GM21825 (cell line): ENCODE measurements around the gene VPS37C.

ENCODE experiments used
- ATAC-seq: cut with Tn5 transposase; IDR thresholded peaks from one replicate; pipeline ENCODE4 v1.9.1; 2021; ENCODE audit warnings: mild to moderate bottlenecking, moderate library complexity; ENCODE audit not compliant: unreplicated experiment

VPS37C gene

DNA sequence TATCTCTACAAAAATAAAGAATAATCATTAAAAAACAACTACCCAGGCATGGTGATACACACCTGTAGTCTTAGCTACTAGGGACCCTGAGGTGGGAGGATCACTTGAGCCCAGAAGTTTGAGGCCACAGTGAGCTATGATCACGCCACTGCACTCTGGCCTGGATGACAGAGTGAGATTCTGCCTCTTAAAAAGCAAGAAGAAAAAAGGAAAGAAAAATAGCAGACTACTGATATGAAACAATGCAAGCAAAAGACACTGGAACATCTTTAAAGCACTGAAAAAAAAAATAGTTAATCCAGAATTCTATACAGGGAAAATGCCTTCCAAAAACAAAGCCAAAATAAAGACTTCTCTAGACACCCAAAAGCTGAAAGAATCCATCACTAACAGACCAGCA, 5.9 kb downstream of the VPS37C start:
- no peak for ATAC-seq

GRCh38 chr11:61154528-61154927, 6.7 kb downstream of the VPS37C start:
- no peak for ATAC-seq

DNA sequence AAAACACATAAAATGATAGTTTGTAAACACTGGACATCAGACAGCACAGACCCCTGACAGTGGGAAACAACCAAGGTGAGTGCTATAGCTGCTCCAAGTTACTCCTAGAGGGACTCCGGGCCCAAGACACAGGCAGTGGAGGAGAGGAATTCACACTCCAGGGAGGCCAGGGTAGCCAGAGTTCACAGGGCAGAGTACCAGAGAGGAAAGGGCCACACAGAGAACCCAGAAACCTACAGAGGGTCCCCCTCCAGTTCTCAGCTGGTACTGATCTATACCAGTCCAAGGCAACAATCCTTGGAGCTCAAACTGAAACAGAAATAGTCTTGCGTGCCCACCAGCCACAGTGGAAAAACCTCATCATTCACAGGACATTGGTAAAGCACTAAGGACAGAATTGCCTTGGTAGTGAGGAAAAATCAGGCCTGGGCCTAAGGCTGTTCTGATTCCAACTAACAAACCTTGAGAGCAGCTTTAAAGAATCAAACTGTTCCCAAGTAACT, 7.6 kb downstream of the VPS37C start:
- no peak for ATAC-seq

- ATAC-seq, result no peak
These were observed 8.2 kb downstream of the VPS37C start for GRCh38 chr11:61152816-61153592.

DNA sequence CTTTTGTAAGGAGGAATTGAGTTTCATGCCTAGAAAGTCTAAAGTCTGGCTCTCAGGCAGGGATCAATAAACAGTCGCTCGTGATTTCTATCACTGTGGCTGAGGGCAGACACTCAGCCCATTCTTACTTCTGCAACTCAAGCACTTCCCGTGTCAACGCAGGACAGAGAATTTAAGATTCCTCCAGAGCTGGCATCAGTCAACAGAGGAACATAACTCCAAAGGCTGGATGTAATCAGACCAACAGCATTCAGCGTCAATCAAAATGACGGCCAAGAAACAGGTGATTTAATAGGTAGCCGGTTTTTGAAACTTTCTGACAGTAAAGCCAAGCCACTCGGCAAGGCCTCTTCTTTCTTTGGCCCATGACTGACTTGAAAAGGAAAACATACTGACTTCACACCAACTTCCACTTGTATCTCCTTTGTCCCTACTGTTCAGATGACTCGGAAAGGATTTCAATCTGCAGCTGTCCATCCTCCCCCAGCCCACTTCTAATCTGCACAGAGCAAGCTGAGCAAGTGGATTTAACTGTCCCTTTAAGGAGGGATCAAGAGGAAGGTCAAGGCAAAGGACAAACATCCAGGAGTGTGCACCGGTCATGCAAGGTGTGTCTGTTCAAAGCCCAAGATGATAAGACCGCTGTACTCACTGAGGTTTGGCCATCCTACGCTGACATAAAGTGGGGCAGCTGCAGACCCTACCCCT, 9.5 kb downstream of the VPS37C start:
- no peak for ATAC-seq

GRCh38 chr11:61150706-61151544, 10.3 kb downstream of the VPS37C start:
- ATAC-seq, result no peak

- ATAC-seq, result no peak
These were observed 11.3 kb downstream of the VPS37C start for GRCh38 chr11:61149624-61150615.

DNA sequence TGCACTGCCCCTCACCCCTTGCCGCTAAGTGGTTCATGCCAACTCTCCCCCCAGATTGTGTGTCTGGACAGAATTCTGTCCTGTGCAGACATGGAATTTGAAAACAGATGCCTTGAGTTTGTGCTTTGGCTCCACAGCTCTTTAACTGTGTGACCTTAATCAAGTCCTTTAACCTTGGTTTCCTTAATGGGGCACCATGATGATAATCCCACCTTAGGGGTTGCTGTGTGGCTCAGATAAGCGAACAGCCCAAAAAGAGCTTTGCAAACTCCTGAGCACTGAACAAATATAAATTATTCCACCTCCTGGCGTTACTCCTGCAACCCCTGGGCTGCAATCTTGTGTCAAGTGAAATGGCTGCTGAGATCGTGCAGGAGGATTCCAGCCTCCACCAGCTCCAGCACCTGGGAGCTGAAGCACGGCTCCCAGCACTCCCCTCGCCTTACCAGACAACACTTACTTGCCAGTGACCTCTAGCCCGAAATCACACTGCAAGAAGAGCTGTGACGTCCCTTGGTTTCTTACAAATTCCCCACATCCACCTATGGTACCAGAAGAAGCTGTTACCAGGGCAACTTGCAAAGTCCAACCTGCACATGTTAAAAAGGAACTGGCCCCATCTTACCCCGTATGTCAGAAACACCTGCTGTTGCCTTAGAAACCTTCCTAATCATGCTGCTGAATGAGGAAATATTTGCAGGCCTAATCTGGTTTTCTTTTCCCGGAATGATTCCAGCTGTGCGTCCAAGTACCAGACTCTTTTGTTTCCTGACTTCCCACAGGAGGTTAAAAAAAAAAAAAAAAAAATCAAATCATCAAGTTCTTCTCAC, 13.2 kb downstream of the VPS37C start:
- ATAC-seq, result no peak

GRCh38 chr11:61147271-61147670, 14.0 kb downstream of the VPS37C start:
- ATAC-seq, result no peak

GRCh38 chr11:61146416-61146815, 14.8 kb downstream of the VPS37C start:
- no peak for ATAC-seq

GRCh38 chr11:61145228-61146005, 15.8 kb downstream of the VPS37C start:
- ATAC-seq, result no peak

- ATAC-seq, result no peak
These were observed 16.6 kb downstream of the VPS37C start for GRCh38 chr11:61144511-61145179.

GRCh38 chr11:61142424-61142823, 18.8 kb downstream of the VPS37C start:
- ATAC-seq, result no peak

DNA sequence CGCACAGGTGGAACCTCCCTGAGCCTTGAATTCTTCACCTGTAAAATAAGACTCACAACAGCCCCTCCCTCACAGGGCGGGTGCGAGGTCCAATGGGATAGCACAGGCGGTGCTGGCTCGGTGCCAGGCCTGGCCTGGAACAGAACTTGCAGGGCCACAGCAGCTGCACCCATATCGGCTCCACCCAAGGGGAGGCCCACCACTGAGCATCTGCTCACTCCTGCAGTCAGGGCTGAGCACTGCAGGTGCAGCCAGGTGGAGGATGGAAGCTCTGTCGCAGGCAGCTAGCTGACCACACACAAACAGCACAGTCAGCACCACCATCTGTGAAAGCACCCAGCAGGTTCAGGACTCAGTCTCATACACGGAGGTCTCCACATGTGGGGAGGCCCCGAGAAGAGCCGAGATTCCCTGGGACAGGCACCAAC, 19.6 kb downstream of the VPS37C start:
- no peak for ATAC-seq

DNA sequence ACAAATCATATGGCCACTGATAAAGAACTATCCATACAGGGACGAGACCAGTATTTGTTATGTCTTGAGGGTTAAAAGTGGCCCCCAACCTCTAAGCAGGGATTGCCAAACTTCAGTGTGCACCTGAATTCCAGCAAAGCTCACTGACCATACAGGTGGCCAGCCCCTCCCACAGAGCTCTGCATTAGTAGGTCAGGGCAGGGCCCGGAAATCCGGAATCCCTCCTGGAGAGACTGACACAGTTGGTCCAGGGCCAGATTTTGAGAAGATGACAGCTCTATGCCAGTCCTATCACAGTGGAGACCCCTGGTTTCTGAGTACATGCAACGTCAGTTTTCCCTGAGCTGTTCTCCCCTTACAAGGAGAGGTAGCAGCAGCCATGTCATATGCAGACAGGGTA, 20.8 kb downstream of the VPS37C start:
- ATAC-seq, result no peak

GRCh38 chr11:61139387-61139786, 21.8 kb downstream of the VPS37C start:
- ATAC-seq, result no peak

DNA sequence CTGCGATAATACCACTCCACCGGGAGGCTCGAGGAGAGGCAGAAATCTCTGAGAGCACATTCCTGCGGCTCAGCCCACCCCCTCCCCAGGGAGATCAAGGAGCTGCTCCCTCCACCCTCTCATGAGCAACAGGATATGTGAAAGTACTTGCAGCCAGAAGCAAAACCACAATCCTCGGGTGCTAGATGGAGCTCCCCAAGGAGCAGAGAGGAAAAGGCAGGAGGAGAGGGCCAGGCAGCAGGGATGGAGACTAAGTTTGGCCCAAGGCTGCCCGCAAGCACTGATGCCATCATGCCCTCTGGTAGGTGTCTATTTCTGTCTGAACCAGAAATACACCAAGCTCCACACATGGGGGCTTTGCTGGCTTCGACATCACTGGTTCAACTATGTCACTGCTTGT, 22.3 kb downstream of the VPS37C start:
- ATAC-seq, result no peak

DNA sequence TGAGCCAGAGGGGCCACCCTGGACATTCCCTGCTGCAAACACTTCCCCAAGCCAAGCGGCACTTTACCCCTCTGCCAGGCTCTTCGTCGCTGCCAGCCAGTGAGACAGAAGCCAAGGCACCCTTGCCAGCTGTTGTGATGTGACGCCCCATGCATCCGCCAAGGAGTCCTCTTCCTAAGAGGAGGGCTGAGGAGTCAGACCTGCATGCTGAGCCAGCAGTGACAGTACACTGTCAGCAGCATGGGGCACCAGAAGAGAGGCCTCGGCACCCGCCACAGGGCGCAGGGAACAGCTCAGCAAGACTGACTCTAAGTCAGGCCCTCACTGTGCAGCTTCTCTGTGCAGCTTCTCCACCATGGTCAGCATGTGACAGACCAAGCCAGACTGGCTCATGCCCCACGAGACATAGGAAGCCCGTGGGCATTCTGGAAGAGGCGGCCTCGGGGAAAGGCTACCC, 26.4 kb downstream of the VPS37C start:
- no peak for ATAC-seq
